ENCODE measurements around the gene DLGAP1. TPM values are rescaled to one million over a fixed set of nuclear protein-coding genes. Genes with fewer than 3 reads are reported as not detected.

The DLGAP1 gene
- total and polyA plus RNA-seq, 2 of the 13 experiments (the other 11 are each of a cell fraction or from before 2014, with no cell fraction given), result 0.01 TPM; not detected in 1

- no TSS peak for BruUV-seq (replicated peaks)
- in situ Hi-C loops (cut with HindIII; ENCODE audit: extremely low pct_ligation_motif_present, low pct_unique_long_range_greater_than_20kb), result no loop called here
- H3K9me3 ChIP-seq (ENCODE audit: low read length), result no peaks in the 10 kb centered on the region
- no peak overlapping the region for H3K4me2 ChIP-seq (ENCODE audit: low read depth, low read length)
- no peaks in the 10 kb centered on the region for H3K79me2 ChIP-seq (ENCODE audit: insufficient read depth, low read length)
- no peaks in the 10 kb centered on the region for H3K4me1 ChIP-seq (ENCODE audit: insufficient read depth, low read length)
- POLR2A ChIA-PET, result no interaction called here
- H3K36me3 ChIP-seq (replicated peaks in 1 of 2; ENCODE audit: control insufficient read depth in 1 of 2, insufficient read depth in 2 of 2, low read length in 2 of 2), result no peaks in the 10 kb centered on the region
- peaks cover 0 to 3% of the 10 kb centered on the region in 2 experiments; a peak in 1 of 5 replicates for H3K27me3 ChIP-seq (ENCODE audit: control insufficient read depth in 1 of 2, insufficient read depth in 2 of 2, low read length in 2 of 2)
- no peak overlapping the region for H2AFZ ChIP-seq (ENCODE audit: low read length)
- CTCF ChIA-PET (ENCODE audit: low intra/inter-chr PET ratio, low total read pairs), result no interaction called here
- intact Hi-C loops (cut with micrococcal nuclease; ENCODE audit: unreplicated experiment), result no loop called here
- no peak overlapping the region for H3K9ac ChIP-seq (ENCODE audit: insufficient read depth, low read depth, low read length)
- FAIRE-seq (no peak), ATAC-seq (no peak), DNase-seq (ENCODE audit: low spot score) (no peak)
- WGBS (ENCODE audit: low lambda C conversion rate), result 11% methylated on average over 1 of the region's 1 CpG
- H3K4me3 ChIP-seq (replicated peaks in 1 of 3; ENCODE audit: insufficient read depth in 1 of 3, low read depth in 2 of 3, low read length in 3 of 3), result no peak overlapping the region
- no peaks in the 10 kb centered on the region for H4K20me1 ChIP-seq (ENCODE audit: insufficient read depth, low read length)
- no peak for TF ChIP-seq SRSF9 (IDR thresholded peaks at IDR 0.05; ENCODE audit: borderline replicate concordance, insufficient read depth, low read depth, low read length, poor library complexity, severe bottlenecking)
- no peak overlapping the region for H3K27ac ChIP-seq (ENCODE audit: extremely low read length, insufficient read depth, low read length)
Measured at GRCh38 chr18:3912705-3913104, 542.4 kb downstream of the DLGAP1 start.

DNA sequence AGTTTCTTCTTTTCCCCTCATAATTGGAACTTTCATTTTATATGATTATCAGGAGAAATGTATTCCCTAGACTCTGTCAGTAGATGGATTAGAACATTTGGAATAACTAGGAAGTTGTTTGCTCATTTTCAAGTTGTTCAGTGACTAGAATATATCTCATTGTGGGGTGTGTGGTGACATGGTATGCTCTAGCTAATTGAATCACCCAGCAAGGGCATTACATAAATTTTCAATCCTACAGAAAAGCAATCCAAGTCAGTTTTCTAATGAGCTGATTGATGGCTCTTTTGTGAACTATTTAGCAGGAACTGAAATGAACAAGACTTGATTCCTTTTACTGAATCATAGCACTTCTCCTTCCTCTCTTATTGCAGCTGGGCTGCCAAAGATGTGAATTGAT, 543.7 kb downstream of the DLGAP1 start:
- no peak overlapping the region for H3K4me2 ChIP-seq (ENCODE audit: low read depth, low read length)
- H4K20me1 ChIP-seq (ENCODE audit: insufficient read depth, low read length), result no peaks in the 10 kb centered on the region
- H3K9me3 ChIP-seq (ENCODE audit: low read length), result no peaks in the 10 kb centered on the region
- no peaks in the 10 kb centered on the region for H3K36me3 ChIP-seq (replicated peaks in 1 of 2; ENCODE audit: control insufficient read depth in 1 of 2, insufficient read depth in 2 of 2, low read length in 2 of 2)
- BruUV-seq (replicated peaks), result no TSS peak
- H3K9ac ChIP-seq (ENCODE audit: insufficient read depth, low read depth, low read length), result no peak overlapping the region
- H2AFZ ChIP-seq (ENCODE audit: low read length), result no peak overlapping the region
- intact Hi-C loops (cut with micrococcal nuclease; ENCODE audit: unreplicated experiment), result no loop called here
- DNase-seq (ENCODE audit: low spot score) (no peak), FAIRE-seq (no peak), ATAC-seq (no peak)
- TF ChIP-seq ZNF703 (CRISPR knock-in tag; IDR thresholded peaks at IDR 0.05; ENCODE audit: borderline replicate concordance) (no peak), POLR2AphosphoS2 (IDR thresholded peaks at IDR 0.05; ENCODE audit: low read depth, low read length) (no peak), GABPA (IDR thresholded peaks at IDR 0.05; ENCODE audit: low read depth, low read length) (no peak), GABPA (CRISPR knock-in tag; IDR thresholded peaks at IDR 0.05; ENCODE audit: low read depth) (no peak), ZNF777 (CRISPR knock-in tag; IDR thresholded peaks at IDR 0.05) (no peak), GTF3A (CRISPR knock-in tag; conservative IDR thresholded peaks at IDR 0.05) (no peak), ZNF737 (CRISPR knock-in tag; IDR thresholded peaks at IDR 0.05; ENCODE audit: borderline replicate concordance) (no peak), CENPX (CRISPR knock-in tag; IDR thresholded peaks at IDR 0.05) (no peak), ZNF256 (CRISPR knock-in tag; conservative IDR thresholded peaks at IDR 0.05) (no peak), IKZF1 (IDR thresholded peaks at IDR 0.05) (no peak)
- TF ChIP-seq, protein P1, sequence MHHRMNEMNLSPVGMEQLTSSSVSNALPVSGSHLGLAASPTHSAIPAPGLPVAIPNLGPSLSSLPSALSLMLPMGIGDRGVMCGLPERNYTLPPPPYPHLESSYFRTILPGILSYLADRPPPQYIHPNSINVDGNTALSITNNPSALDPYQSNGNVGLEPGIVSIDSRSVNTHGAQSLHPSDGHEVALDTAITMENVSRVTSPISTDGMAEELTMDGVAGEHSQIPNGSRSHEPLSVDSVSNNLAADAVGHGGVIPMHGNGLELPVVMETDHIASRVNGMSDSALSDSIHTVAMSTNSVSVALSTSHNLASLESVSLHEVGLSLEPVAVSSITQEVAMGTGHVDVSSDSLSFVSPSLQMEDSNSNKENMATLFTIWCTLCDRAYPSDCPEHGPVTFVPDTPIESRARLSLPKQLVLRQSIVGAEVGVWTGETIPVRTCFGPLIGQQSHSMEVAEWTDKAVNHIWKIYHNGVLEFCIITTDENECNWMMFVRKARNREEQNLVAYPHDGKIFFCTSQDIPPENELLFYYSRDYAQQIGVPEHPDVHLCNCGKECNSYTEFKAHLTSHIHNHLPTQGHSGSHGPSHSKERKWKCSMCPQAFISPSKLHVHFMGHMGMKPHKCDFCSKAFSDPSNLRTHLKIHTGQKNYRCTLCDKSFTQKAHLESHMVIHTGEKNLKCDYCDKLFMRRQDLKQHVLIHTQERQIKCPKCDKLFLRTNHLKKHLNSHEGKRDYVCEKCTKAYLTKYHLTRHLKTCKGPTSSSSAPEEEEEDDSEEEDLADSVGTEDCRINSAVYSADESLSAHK (CRISPR knock-in tag; IDR thresholded peaks at IDR 0.05; ENCODE audit: borderline replicate concordance), result no peak
- peaks cover 0 to 3% of the 10 kb centered on the region in 2 experiments; a peak in 1 of 5 replicates for H3K27me3 ChIP-seq (ENCODE audit: control insufficient read depth in 1 of 2, insufficient read depth in 2 of 2, low read length in 2 of 2)
- no peaks in the 10 kb centered on the region for H3K79me2 ChIP-seq (ENCODE audit: insufficient read depth, low read length)
- H3K4me3 ChIP-seq (replicated peaks in 1 of 3; ENCODE audit: insufficient read depth in 1 of 3, low read depth in 2 of 3, low read length in 3 of 3), result no peak overlapping the region
- in situ Hi-C loops (cut with HindIII; ENCODE audit: extremely low pct_ligation_motif_present, low pct_unique_long_range_greater_than_20kb), result no loop called here
- POLR2A ChIA-PET, result no interaction called here
- CTCF ChIA-PET (ENCODE audit: low intra/inter-chr PET ratio, low total read pairs), result no interaction called here
- no peak overlapping the region for H3K27ac ChIP-seq (ENCODE audit: extremely low read length, insufficient read depth, low read length)
- peaks cover 2% of the 10 kb centered on the region; the same call in 1 of the 2 replicates for H3K4me1 ChIP-seq (ENCODE audit: insufficient read depth, low read length)

Data from HepG2 (cell line).